DMS 273 treated with DMSO at 0.1 percent for 48 hours (cell line): Measurements from ENCODE around the gene SMAD4.

ENCODE experiments used
- DNase-seq: peaks from one replicate; lab custom pipeline; 2025; lab: John Stamatoyannopoulos, UW

Gene SMAD4

GRCh38 chr18:51021226-51021965, 8.6 kb upstream of the SMAD4 start:
- no peak for DNase-seq

GRCh38 chr18:51025512-51025911, 4.5 kb upstream of the SMAD4 start:
- no peak for DNase-seq

GRCh38 chr18:51028201-51028805, 1.7 kb upstream of the SMAD4 start:
- peak; percentile 35 for DNase-seq

GRCh38 chr18:51029378-51029693, 677 bp upstream of the SMAD4 start:
- no peak for DNase-seq

GRCh38 chr18:51030537-51031258, 685 bp downstream of the SMAD4 start:
- no peak for DNase-seq

- DNase-seq: no peak
Measured at GRCh38 chr18:51032193-51032592, 2.2 kb downstream of the SMAD4 start.

GRCh38 chr18:51037230-51037629, 7.2 kb downstream of the SMAD4 start:
- DNase-seq: no peak

GRCh38 chr18:51038110-51038509, 8.1 kb downstream of the SMAD4 start:
- DNase-seq: no peak

GRCh38 chr18:51039138-51040112, 9.4 kb downstream of the SMAD4 start:
- DNase-seq: no peak

GRCh38 chr18:51041677-51042352, 11.8 kb downstream of the SMAD4 start:
- no peak for DNase-seq

GRCh38 chr18:51044928-51045585, 15.0 kb downstream of the SMAD4 start:
- DNase-seq: no peak

GRCh38 chr18:51048190-51048589, 18.2 kb downstream of the SMAD4 start:
- no peak for DNase-seq

- DNase-seq: no peak
Measured at GRCh38 chr18:51049137-51049536, 19.1 kb downstream of the SMAD4 start.

GRCh38 chr18:51051105-51051712, 21.2 kb downstream of the SMAD4 start:
- peak; percentile 6 for DNase-seq

GRCh38 chr18:51053814-51054213, 23.8 kb downstream of the SMAD4 start:
- DNase-seq: no peak

GRCh38 chr18:51054764-51055163, 24.8 kb downstream of the SMAD4 start:
- DNase-seq: no peak

GRCh38 chr18:51059969-51060368, 30.0 kb downstream of the SMAD4 start:
- DNase-seq: no peak

GRCh38 chr18:51064256-51064655, 34.2 kb downstream of the SMAD4 start:
- no peak for DNase-seq

- DNase-seq: no peak
Measured at GRCh38 chr18:51066273-51066672, 36.3 kb downstream of the SMAD4 start.

GRCh38 chr18:51068105-51068504, 38.1 kb downstream of the SMAD4 start:
- DNase-seq: no peak

GRCh38 chr18:51069885-51070284, 39.9 kb downstream of the SMAD4 start:
- no peak for DNase-seq
